ENCODE results near the gene CD79B.
A peak's percentile ranks its signal among the peaks of the same experiment; 100 is the strongest.

The CD79B gene

GRCh38 chr17:63950940-63951907 is 19.1 kb upstream of the CD79B start:
- DNase-seq: peak; percentile 59

- no peak for DNase-seq
Observed at GRCh38 chr17:63949576-63950250, 17.6 kb upstream of the CD79B start.

- no peak for DNase-seq
Observed at GRCh38 chr17:63948521-63948920, 16.4 kb upstream of the CD79B start.

- no peak for DNase-seq
Observed at GRCh38 chr17:63947711-63948330, 15.7 kb upstream of the CD79B start.

- peak; percentile 73 for DNase-seq
Observed at GRCh38 chr17:63946440-63947363, 14.6 kb upstream of the CD79B start.

GRCh38 chr17:63945784-63946439 is 13.8 kb upstream of the CD79B start:
- DNase-seq: no peak

GRCh38 chr17:63944736-63945499 is 12.8 kb upstream of the CD79B start:
- no peak for DNase-seq

GRCh38 chr17:63943745-63944144 is 11.6 kb upstream of the CD79B start:
- no peak for DNase-seq

GRCh38 chr17:63942309-63942985 is 10.3 kb upstream of the CD79B start:
- DNase-seq: no peak

- DNase-seq: no peak
Observed at GRCh38 chr17:63941751-63942150, 9.6 kb upstream of the CD79B start.

GRCh38 chr17:63941162-63941561 is 9.0 kb upstream of the CD79B start:
- no peak for DNase-seq

GRCh38 chr17:63940584-63940983 is 8.5 kb upstream of the CD79B start:
- no peak for DNase-seq

GRCh38 chr17:63939884-63940283 is 7.8 kb upstream of the CD79B start:
- DNase-seq: no peak

- DNase-seq: no peak
Observed at GRCh38 chr17:63939401-63939800, 7.3 kb upstream of the CD79B start.

- DNase-seq: no peak
Observed at GRCh38 chr17:63937920-63938319, 5.8 kb upstream of the CD79B start.

- DNase-seq: no peak
Observed at GRCh38 chr17:63937319-63937718, 5.2 kb upstream of the CD79B start.

GRCh38 chr17:63934183-63935112 is 2.3 kb upstream of the CD79B start:
- DNase-seq: no peak

GRCh38 chr17:63933598-63933997 is 1.5 kb upstream of the CD79B start:
- no peak for DNase-seq

- no peak for DNase-seq
Observed at GRCh38 chr17:63932721-63933120, 590 bp upstream of the CD79B start.
